Loucy (cell line): Measurements from ENCODE around the gene RBP4.

Experiments
- CTCF ChIP-seq: fragments of 200-600 bp; sonication (generic); conservative IDR thresholded peaks from 2 replicates; pipeline ENCODE4 v1.5.1; 2014; ENCODE audit warnings: mild to moderate bottlenecking, antibody characterized with exemption, low read length
- EZH2phosphoT487 ChIP-seq: fragments of 200-600 bp; IDR thresholded peaks from 2 replicates; pipeline ENCODE4 v1.6.1; 2018; ENCODE audit warnings: antibody characterized with exemption, mild to moderate bottlenecking, moderate library complexity, borderline replicate concordance

- TF ChIP-seq CTCF (no peak), EZH2phosphoT487 (no peak)
Measured at GRCh38 chr10:93639791-93640190, 38.8 kb upstream of the RBP4 start.
